ENCODE results near the gene NLRP11.
"Not testable (repeated sequence)": the region's sequence is repeated elsewhere in the genome, so short reads cannot be mapped to it uniquely, and the experiment has no call there.

Gene NLRP11

DNA sequence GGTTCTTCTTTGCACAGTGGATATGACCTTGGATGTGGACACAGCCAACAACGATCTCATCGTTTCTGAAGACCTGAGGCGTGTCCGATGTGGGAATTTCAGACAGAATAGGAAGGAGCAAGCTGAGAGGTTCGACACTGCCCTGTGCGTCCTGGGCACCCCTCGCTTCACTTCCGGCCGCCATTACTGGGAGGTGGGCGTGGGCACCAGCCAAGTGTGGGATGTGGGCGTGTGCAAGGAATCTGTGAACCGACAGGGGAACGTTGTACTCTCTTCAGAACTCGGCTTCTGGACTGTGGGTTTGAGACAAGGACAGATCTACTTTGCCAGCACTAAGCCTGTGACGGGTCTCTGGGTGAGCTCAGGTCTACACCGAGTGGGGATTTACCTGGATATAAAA lies 53.5 kb downstream of the NLRP11 start:
- DNase-seq (ENCODE audit: low read depth in 2 of 2), result no peak

DNA sequence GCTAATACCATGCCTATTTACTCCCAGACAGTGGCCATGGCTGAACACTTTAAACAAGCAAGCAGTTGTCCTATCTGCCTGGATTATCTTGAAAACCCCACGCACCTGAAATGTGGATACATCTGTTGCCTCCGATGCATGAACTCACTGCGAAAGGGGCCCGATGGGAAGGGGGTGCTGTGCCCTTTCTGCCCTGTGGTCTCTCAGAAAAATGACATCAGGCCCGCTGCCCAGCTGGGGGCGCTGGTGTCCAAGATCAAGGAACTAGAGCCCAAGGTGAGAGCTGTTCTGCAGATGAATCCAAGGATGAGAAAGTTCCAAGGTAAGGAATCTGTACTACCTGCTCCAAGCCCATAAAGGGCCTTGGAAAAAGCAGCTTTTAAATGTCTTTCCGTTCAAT lies 54.3 kb downstream of the NLRP11 start:
- DNase-seq (ENCODE audit: low read depth in 2 of 2), result no peak

DNA sequence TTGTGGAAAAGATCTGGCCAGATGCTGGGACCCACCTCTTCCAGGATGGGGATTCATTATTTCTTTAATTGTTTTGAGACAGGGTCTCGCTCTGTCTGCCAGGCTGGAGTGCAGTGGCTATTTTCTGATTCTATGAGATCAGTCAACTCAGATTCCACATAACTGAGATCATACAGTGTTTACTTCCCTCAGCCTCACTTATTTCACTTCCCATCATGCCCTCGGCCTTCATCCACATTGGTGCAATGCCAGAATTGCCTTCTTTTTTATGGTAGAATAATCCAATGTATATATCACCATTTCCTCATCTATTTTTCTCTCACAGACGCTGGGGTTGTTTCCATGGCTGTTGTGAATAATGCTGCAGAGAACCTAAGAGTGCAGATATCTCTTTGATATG lies 62.2 kb downstream of the NLRP11 start:
- not testable (repeated sequence) for DNase-seq (ENCODE audit: low read depth in 2 of 2)

DNA sequence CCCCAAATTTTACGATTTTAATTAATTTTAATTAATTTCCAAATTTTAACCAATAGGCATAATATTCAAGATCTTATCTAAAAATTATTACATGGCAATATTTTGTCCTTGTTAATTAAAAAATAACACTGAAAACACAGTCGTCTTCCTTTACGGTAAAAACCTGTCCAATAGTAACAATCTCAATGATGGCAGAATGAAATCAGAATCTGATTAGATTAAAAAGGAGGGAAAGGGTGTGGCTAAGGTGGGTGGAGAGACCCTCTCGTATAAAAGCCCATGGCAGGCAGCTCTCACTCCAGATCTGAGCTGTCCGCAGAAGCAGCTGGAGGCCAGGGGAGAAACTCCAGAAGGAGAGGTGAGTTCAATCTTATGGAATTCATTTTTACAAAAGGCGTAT lies 63.0 kb downstream of the NLRP11 start, which contains the start of gene RFPL4AL1:
TSS of gene RFPL4AL1 (plus strand) at position 301 of the 400 bp plus-strand sequence. CDS start 2,687 bp downstream, outside the sequence.
- not testable (repeated sequence) for DNase-seq (ENCODE audit: low read depth in 2 of 2)

DNA sequence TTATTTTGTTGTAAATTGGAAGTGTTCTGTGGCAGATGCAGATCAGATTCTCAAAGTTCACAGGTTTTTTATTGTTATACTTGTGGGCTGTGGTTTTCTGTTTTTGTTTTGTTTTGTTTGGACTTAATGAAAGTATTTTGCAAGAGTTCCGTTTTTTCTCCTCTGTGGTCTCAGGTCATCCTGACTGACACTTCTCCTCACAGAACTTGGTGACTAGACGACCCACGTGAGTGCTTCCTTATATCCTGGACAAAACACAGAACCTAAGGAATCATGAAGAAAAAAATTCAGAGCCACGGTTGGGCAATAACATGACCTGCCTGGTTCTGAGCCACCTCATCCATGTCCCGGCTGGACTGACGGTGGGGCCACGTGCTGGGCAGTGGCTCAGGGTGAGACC lies 65.3 kb downstream of the NLRP11 start:
- DNase-seq (ENCODE audit: low read depth in 2 of 2), result no peak

DNA sequence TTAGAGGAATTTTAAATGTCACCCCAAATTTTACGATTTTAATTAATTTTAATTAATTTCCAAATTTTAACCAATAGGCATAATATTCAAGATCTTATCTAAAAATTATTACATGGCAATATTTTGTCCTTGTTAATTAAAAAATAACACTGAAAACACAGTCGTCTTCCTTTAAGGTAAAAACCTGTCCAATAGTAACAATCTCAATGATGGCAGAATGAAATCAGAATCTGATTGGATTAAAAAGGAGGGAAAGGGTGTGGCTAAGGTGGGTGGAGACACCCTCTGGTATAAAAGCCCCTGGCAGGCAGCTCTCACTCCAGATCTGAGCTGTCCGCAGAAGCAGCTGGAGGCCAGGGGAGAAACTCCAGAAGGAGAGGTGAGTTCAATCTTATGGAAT lies 73.0 kb downstream of the NLRP11 start, which contains the start of gene RFPL4A:
TSS of gene RFPL4A (plus strand) at position 301 of the 400 bp plus-strand sequence. CDS start 2,704 bp downstream, outside the sequence.
- DNase-seq (ENCODE audit: low read depth in 2 of 2), result not testable (repeated sequence)

DNA sequence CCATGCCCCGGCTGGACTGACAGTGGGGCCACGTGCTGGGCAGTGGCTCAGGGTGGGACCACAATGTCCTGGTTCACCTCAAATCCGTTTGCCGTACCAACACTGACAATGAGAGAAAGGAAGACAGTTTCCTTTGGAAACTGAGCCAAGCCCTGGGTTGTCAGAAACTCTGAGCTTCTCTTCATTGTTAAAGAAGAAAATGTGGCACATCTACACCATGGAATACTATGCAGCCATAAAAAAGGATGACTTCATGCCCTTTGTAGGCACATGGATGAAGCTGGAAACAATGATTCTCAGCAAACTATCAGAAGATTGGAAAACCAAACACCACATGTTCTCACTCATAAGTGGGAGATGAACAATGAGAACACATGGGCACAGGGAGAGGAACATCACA lies 75.0 kb downstream of the NLRP11 start:
- DNase-seq (ENCODE audit: low read depth in 2 of 2), result not testable (repeated sequence)

DNA sequence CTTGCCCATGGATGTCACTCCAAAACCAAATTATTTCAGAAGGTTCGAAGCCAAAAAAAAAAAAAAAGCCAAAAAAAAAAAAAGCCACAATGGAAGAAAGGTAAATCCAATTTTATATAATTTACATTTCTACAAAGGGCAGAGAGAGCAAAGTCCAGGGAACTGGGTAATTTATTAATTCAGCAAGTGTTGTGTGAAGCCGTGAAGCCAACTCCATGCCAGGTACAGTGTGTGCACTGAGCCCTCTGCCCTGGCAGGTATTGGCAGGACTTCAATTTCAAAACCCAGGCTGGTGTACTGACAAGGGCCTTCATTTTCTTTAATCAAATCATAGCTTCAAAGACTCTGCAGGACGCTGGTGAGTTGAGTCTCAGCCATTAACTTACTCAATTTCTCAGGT lies 78.4 kb downstream of the NLRP11 start:
- no peak for DNase-seq (ENCODE audit: low read depth in 2 of 2)

DNA sequence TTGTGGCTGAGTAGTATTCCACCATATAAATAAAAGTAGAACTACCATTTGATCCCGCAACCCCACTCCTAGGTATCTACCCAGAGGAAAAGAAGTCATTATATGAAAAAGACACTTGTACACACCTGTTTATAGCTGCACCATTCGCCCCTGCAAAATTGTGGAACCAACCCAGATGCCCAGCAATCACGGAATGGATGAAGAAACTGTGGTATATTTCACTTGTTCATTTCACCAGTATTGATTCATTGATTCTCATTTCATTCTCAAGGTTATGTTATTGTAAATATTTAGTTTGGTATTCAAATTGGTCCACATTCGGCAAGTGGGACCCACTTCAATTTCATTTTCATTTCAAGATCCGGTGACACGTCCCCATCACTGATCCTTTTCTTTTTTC lies 81.1 kb downstream of the NLRP11 start:
- DNase-seq (ENCODE audit: low read depth in 2 of 2), result no peak

DNA sequence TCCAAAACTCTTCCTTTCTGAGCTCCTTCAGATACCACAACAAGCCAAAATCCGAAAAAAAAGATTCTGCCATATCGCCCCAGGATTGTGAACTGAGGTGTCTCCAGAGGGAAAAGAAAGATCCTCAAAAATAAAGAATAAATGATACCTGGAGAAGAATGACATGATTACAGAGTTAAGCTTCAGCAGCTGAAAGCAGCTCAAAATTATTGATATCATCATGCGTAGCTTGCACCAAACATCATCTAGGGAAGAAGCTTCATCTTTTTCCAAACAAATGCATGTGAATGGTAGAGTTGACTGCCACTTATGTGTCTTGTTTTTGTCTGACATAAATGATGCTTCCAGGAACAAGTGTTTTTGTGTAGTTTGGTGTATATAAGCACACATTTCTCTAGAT lies 93.5 kb downstream of the NLRP11 start, which contains the start of gene NLRP9:
TSS of gene NLRP9 (minus strand) at position 101 of the 400 bp plus-strand sequence. CDS start at position 73, 28 bp downstream.
- no peak for DNase-seq (ENCODE audit: low read depth in 2 of 2)
